KMS-11 (cell line): Measurements from ENCODE around the gene LMO1.

Experiments used
- H2AFZ ChIP-seq: fragments of 200-600 bp; sonication (generic); 2 replicates; pipeline ENCODE4 v1.6.1; 2016; ENCODE audit warnings: antibody characterized with exemption, mixed run types, low read depth
- H3K27ac ChIP-seq: fragments of 200-600 bp; sonication (generic); 2 replicates; pipeline ENCODE4 v1.6.1; 2016; ENCODE audit warnings: mild to moderate bottlenecking, mixed run types
- H3K27me3 ChIP-seq: fragments of 200-600 bp; sonication (generic); 2 replicates; pipeline ENCODE4 v1.6.1; 2017; ENCODE audit warnings: mild to moderate bottlenecking, low read depth, mixed run types, moderate library complexity; ENCODE audit not compliant: insufficient read depth
- H3K36me3 ChIP-seq: fragments of 200-600 bp; sonication (generic); 2 replicates; pipeline ENCODE4 v1.6.1; 2017; ENCODE audit warnings: mild to moderate bottlenecking, mixed run types; ENCODE audit not compliant: insufficient read depth
- H3K4me1 ChIP-seq: fragments of 200-600 bp; sonication (generic); 2 replicates; pipeline ENCODE4 v1.6.1; 2016; ENCODE audit warnings: mild to moderate bottlenecking, low read depth, mixed run types; ENCODE audit not compliant: poor library complexity, severe bottlenecking
- H3K4me2 ChIP-seq: fragments of 200-600 bp; sonication (generic); 2 replicates; pipeline ENCODE4 v1.7.0; 2016; ENCODE audit warnings: mild to moderate bottlenecking, mixed run types
- H3K4me3 ChIP-seq: fragments of 200-600 bp; sonication (generic); IDR thresholded peaks from 2 replicates; pipeline ENCODE4 v1.6.1; 2017; ENCODE audit warnings: low read depth, low read length, mixed read lengths; ENCODE audit not compliant: insufficient read depth
- H3K79me2 ChIP-seq: fragments of 200-600 bp; sonication (generic); 2 replicates; pipeline ENCODE4 v1.6.1; 2016; ENCODE audit warnings: low read depth, mixed run types; ENCODE audit not compliant: insufficient read depth
- H3K9ac ChIP-seq: fragments of 200-600 bp; sonication (generic); 2 replicates; pipeline ENCODE4 v1.6.1; 2016; ENCODE audit warnings: mild to moderate bottlenecking, mixed run types
- H4K20me1 ChIP-seq: fragments of 200-600 bp; sonication (generic); 2 replicates; pipeline ENCODE4 v1.6.1; 2016; ENCODE audit warnings: mild to moderate bottlenecking, mixed run types; ENCODE audit not compliant: insufficient read depth
- CTCF ChIP-seq: fragments of 200-600 bp; sonication (generic); conservative IDR thresholded peaks from 2 replicates; pipeline ENCODE4 v1.6.1; 2017; ENCODE audit warnings: low read depth, mild to moderate bottlenecking, antibody characterized with exemption, low read length, moderate library complexity, mixed read lengths

The LMO1 gene

GRCh38 chr11:8287703-8288102, 24.0 kb upstream of the LMO1 start:
- Histone ChIP-seq H4K20me1 (no peaks in the 10 kb centered on the region), H2AFZ (no peak overlapping the region), H3K27me3 (no peaks in the 10 kb centered on the region), H3K4me2 (no peak overlapping the region), H3K79me2 (no peaks in the 10 kb centered on the region), H3K36me3 (no peaks in the 10 kb centered on the region), H3K4me3 (no peak overlapping the region), H3K4me1 (no peaks in the 10 kb centered on the region), H3K27ac (no peak overlapping the region), H3K9ac (no peak overlapping the region)
- TF ChIP-seq CTCF, result no peak

- no peaks in the 10 kb centered on the region for H3K36me3 ChIP-seq
- H3K4me3 ChIP-seq, result no peak overlapping the region
- no peak overlapping the region for H3K27ac ChIP-seq
- TF ChIP-seq CTCF, result no peak
- H3K27me3 ChIP-seq, result no peaks in the 10 kb centered on the region
- H3K79me2 ChIP-seq, result no peaks in the 10 kb centered on the region
- no peaks in the 10 kb centered on the region for H3K4me1 ChIP-seq
- H2AFZ ChIP-seq, result no peak overlapping the region
- no peak overlapping the region for H3K9ac ChIP-seq
- H3K4me2 ChIP-seq, result no peak overlapping the region
- no peaks in the 10 kb centered on the region for H4K20me1 ChIP-seq
Observed at GRCh38 chr11:8287297-8287696, 23.6 kb upstream of the LMO1 start.

GRCh38 chr11:8286886-8287285, 23.2 kb upstream of the LMO1 start:
- Histone ChIP-seq H3K4me3 (no peak overlapping the region), H3K9ac (no peak overlapping the region), H3K36me3 (no peaks in the 10 kb centered on the region), H2AFZ (no peak overlapping the region), H3K27ac (no peak overlapping the region), H4K20me1 (no peaks in the 10 kb centered on the region), H3K4me1 (no peaks in the 10 kb centered on the region), H3K79me2 (no peaks in the 10 kb centered on the region), H3K27me3 (no peaks in the 10 kb centered on the region), H3K4me2 (no peak overlapping the region)
- no peak for TF ChIP-seq CTCF

- Histone ChIP-seq H3K4me3 (no peak overlapping the region), H3K27me3 (no peaks in the 10 kb centered on the region), H3K36me3 (no peaks in the 10 kb centered on the region), H3K4me1 (no peaks in the 10 kb centered on the region), H3K27ac (no peak overlapping the region), H4K20me1 (no peaks in the 10 kb centered on the region), H3K4me2 (no peak overlapping the region), H2AFZ (no peak overlapping the region), H3K79me2 (no peaks in the 10 kb centered on the region), H3K9ac (no peak overlapping the region)
- no peak for TF ChIP-seq CTCF
Observed at GRCh38 chr11:8285796-8286195, 22.1 kb upstream of the LMO1 start.

GRCh38 chr11:8285228-8285627, 21.6 kb upstream of the LMO1 start:
- Histone ChIP-seq H3K9ac (no peak overlapping the region), H3K27ac (no peak overlapping the region), H3K4me3 (no peak overlapping the region), H3K4me2 (no peak overlapping the region), H4K20me1 (no peaks in the 10 kb centered on the region), H3K36me3 (no peaks in the 10 kb centered on the region), H3K79me2 (no peaks in the 10 kb centered on the region), H2AFZ (no peak overlapping the region), H3K27me3 (no peaks in the 10 kb centered on the region), H3K4me1 (no peaks in the 10 kb centered on the region)
- TF ChIP-seq CTCF, result no peak
